Astrocyte (in vitro differentiated cells and primary cell): ENCODE measurements around the gene LIM2.

Experiments used
- EZH2 ChIP-seq: IDR thresholded peaks from 2 replicates; pipeline ENCODE4 v1.6.1; 2012; ENCODE audit warnings: mild to moderate bottlenecking, low read length, inconsistent platforms; ENCODE audit not compliant: insufficient read depth
- TF ChIP-seq, protein P1 (sequence below): IDR thresholded peaks from 2 replicates; pipeline ENCODE4 v1.5.1; 2011; ENCODE audit warnings: low read depth, mild to moderate bottlenecking, inconsistent platforms, low read length, moderate library complexity; ENCODE audit not compliant: insufficient read depth

DNA sequence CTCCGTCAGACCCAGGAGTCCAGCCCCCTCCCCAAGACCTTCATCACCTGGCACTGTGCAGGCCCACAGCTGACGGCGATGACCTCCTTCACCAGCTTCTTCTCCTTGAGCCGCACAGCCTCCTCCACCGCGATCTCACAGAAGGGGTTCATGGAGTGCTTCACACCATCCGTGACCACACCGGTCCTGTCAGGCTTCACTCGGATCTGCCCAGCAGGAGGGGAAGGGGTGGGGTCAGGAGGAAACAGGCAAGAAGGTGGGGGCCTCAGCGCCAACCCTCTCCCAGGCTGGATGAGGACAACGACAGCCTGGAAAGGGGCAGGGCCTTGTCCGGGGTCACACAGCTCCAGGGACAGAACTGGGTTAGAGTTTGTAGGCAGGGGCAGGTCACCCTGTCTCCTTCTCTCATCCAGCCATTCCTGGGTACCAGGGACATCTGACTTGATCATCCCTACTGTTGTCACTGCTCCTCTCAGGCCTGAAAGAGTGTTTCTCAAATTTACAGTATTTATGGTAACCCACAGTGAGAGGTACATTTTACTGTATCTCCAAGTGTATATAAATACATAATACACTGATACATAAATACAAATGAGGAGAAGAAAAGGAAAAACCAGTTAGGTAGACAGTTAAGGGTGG is 33.6 kb downstream of the LIM2 start:
- TF ChIP-seq, protein P1, sequence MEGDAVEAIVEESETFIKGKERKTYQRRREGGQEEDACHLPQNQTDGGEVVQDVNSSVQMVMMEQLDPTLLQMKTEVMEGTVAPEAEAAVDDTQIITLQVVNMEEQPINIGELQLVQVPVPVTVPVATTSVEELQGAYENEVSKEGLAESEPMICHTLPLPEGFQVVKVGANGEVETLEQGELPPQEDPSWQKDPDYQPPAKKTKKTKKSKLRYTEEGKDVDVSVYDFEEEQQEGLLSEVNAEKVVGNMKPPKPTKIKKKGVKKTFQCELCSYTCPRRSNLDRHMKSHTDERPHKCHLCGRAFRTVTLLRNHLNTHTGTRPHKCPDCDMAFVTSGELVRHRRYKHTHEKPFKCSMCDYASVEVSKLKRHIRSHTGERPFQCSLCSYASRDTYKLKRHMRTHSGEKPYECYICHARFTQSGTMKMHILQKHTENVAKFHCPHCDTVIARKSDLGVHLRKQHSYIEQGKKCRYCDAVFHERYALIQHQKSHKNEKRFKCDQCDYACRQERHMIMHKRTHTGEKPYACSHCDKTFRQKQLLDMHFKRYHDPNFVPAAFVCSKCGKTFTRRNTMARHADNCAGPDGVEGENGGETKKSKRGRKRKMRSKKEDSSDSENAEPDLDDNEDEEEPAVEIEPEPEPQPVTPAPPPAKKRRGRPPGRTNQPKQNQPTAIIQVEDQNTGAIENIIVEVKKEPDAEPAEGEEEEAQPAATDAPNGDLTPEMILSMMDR: no peak
- TF ChIP-seq EZH2: no peak
